BJ (cell line): ENCODE measurements around the gene PSTK. TPM values are rescaled to one million over a fixed set of nuclear protein-coding genes. Genes with fewer than 3 reads are reported as not detected.

Experiments
- CTCF ChIA-PET: fragments of 350-600 bp; formaldehyde crosslinking; extraction: SDS; loops from one replicate; lab custom pipeline; 2021; ENCODE audit warnings: antibody characterized with exemption, inconsistent platforms; lab: Yijun Ruan, JAX
- POLR2A ChIA-PET: fragments of 300-600 bp; sonication (Branson Sonifier 250); formaldehyde crosslinking; extraction: SDS; loops from one replicate; lab custom pipeline; 2021; ENCODE audit warnings: antibody characterized with exemption; lab: Charles Lee
- DNase-seq: peaks from one replicate; pipeline ENCODE4 v3.0.0-alpha.2; 2011; ENCODE audit warnings: low read depth
- H3K27me3 ChIP-seq: 2 replicates; pipeline ENCODE4 v1.6.0; 2011; ENCODE audit warnings: low read length; ENCODE audit not compliant: control insufficient read depth, insufficient read depth
- H3K36me3 ChIP-seq: 2 replicates; pipeline ENCODE4 v1.5.1; 2011; ENCODE audit warnings: low read length; ENCODE audit not compliant: control insufficient read depth, insufficient read depth
- H3K4me3 ChIP-seq: 2 replicates; pipeline ENCODE4 v1.5.1; 2011; ENCODE audit warnings: low read depth, mild to moderate bottlenecking, control low read depth, low read length
- CTCF ChIP-seq: IDR thresholded peaks from 2 replicates; pipeline ENCODE4 v1.5.1; 2011; ENCODE audit warnings: low read depth, mild to moderate bottlenecking, control low read depth, inconsistent platforms, low read length, moderate library complexity; ENCODE audit not compliant: insufficient read depth
- polyA plus RNA-seq: library from polyadenylated mRNA; depleted of rRNA; stranded (reverse); fragments of >200 nt; gene quantifications from 2 replicates; pipeline ENCODE4 v1.2.3, GENCODE V29; 2011

PSTK gene
- polyA plus RNA-seq, 1 experiment = 3.0 TPM

- ChIA-PET CTCF (no interaction called here), POLR2A (no interaction called here)
- Histone ChIP-seq H3K4me3 (no peak overlapping the region), H3K36me3 (no peaks in the 10 kb centered on the region), H3K27me3 (no peaks in the 10 kb centered on the region)
- DNase-seq = no peak
- no peak for TF ChIP-seq CTCF
Observed at GRCh38 chr10:123011987-123012386, 31.8 kb downstream of the PSTK start.

GRCh38 chr10:123013456-123014419 is 33.5 kb downstream of the PSTK start:
- Histone ChIP-seq H3K4me3 (no peak overlapping the region), H3K27me3 (no peaks in the 10 kb centered on the region), H3K36me3 (no peaks in the 10 kb centered on the region)
- CTCF ChIA-PET = interaction anchor here (0.6 to 1.2 kb wide), 2 partner anchors 33 to 230 kb away, joined by 3 read pairs; no protein-coding TSS in a partner anchor
- POLR2A ChIA-PET = no interaction called here
- no peak for TF ChIP-seq CTCF
- no peak for DNase-seq

GRCh38 chr10:123014772-123015171 is 34.6 kb downstream of the PSTK start:
- ChIA-PET POLR2A (no interaction called here), CTCF (no interaction called here)
- Histone ChIP-seq H3K27me3 (no peaks in the 10 kb centered on the region), H3K4me3 (no peak overlapping the region), H3K36me3 (no peaks in the 10 kb centered on the region)
- DNase-seq = no peak
- TF ChIP-seq CTCF = no peak

- Histone ChIP-seq H3K36me3 (no peaks in the 10 kb centered on the region), H3K4me3 (no peak overlapping the region), H3K27me3 (no peaks in the 10 kb centered on the region)
- TF ChIP-seq CTCF = no peak
- ChIA-PET CTCF (interaction anchor here (0.7 kb wide), 1 partner anchor 207 kb away, joined by 3 read pairs; no protein-coding TSS in a partner anchor), POLR2A (no interaction called here)
- no peak for DNase-seq
Observed at GRCh38 chr10:123016228-123016627, 36.0 kb downstream of the PSTK start.

- POLR2A ChIA-PET = no interaction called here
- DNase-seq = no peak
- TF ChIP-seq CTCF = no peak
- Histone ChIP-seq H3K27me3 (no peaks in the 10 kb centered on the region), H3K4me3 (no peak overlapping the region), H3K36me3 (no peaks in the 10 kb centered on the region)
- CTCF ChIA-PET = no interaction called here
Observed at GRCh38 chr10:123017421-123018165, 37.4 kb downstream of the PSTK start.
